Gastroesophageal sphincter (tissue), 3 donors: ENCODE results near the gene PLAGL1.

Experiments used
- EP300 ChIP-seq: sonication (generic); formaldehyde crosslinking; IDR thresholded peaks from one replicate; pipeline ENCODE4 v1.6.1; 2017; ENCODE audit warnings: antibody characterized with exemption, mild to moderate bottlenecking
- TF ChIP-seq, protein P1 (sequence below), 4 experiments: fragments of 200-600 bp in 2 of 4; fragments of 450-650 bp in 2 of 4; sonication (generic) in 1 of 4; IDR thresholded peaks; one replicate each; pipeline ENCODE4 v1.5.1; 2017 to 2019; ENCODE audit warnings: antibody characterized with exemption in 4 of 4, mild to moderate bottlenecking in 2 of 4, moderate library complexity in 2 of 4

- TF ChIP-seq, protein P1, sequence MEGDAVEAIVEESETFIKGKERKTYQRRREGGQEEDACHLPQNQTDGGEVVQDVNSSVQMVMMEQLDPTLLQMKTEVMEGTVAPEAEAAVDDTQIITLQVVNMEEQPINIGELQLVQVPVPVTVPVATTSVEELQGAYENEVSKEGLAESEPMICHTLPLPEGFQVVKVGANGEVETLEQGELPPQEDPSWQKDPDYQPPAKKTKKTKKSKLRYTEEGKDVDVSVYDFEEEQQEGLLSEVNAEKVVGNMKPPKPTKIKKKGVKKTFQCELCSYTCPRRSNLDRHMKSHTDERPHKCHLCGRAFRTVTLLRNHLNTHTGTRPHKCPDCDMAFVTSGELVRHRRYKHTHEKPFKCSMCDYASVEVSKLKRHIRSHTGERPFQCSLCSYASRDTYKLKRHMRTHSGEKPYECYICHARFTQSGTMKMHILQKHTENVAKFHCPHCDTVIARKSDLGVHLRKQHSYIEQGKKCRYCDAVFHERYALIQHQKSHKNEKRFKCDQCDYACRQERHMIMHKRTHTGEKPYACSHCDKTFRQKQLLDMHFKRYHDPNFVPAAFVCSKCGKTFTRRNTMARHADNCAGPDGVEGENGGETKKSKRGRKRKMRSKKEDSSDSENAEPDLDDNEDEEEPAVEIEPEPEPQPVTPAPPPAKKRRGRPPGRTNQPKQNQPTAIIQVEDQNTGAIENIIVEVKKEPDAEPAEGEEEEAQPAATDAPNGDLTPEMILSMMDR (IDR thresholded peaks at IDR 0.05) = no peak
- no peak for TF ChIP-seq EP300
Measured at GRCh38 chr6:143901885-143902750, 105.9 kb downstream of the PLAGL1 start.
